HG02885 (cell line): Measurements from ENCODE around the gene CLDN6.

Experiments
- ATAC-seq: cut with Tn5 transposase; IDR thresholded peaks from one replicate; pipeline ENCODE4 v1.9.1; 2021; ENCODE audit warnings: mild to moderate bottlenecking; ENCODE audit not compliant: unreplicated experiment, poor library complexity

Gene CLDN6

GRCh38 chr16:2992383-2993081 lies 25.5 kb downstream of the CLDN6 start:
- ATAC-seq: no peak

- no peak for ATAC-seq
Measured at GRCh38 chr16:2991566-2992261, 26.3 kb downstream of the CLDN6 start.

- ATAC-seq: no peak
Measured at GRCh38 chr16:2990891-2991290, 27.1 kb downstream of the CLDN6 start.

- no peak for ATAC-seq
Measured at GRCh38 chr16:2988590-2989099, 29.3 kb downstream of the CLDN6 start.

- ATAC-seq: no peak
Measured at GRCh38 chr16:2987833-2988232, 30.1 kb downstream of the CLDN6 start.

GRCh38 chr16:2987286-2987685 lies 30.7 kb downstream of the CLDN6 start:
- ATAC-seq: no peak

GRCh38 chr16:2986623-2987188 lies 31.3 kb downstream of the CLDN6 start:
- ATAC-seq: no peak

GRCh38 chr16:2985893-2986355 lies 32.1 kb downstream of the CLDN6 start:
- no peak for ATAC-seq

- ATAC-seq: no peak
Measured at GRCh38 chr16:2985462-2985861, 32.5 kb downstream of the CLDN6 start.

GRCh38 chr16:2983706-2984136 lies 34.3 kb downstream of the CLDN6 start:
- ATAC-seq: peak; percentile 39

- no peak for ATAC-seq
Measured at GRCh38 chr16:2982402-2982801, 35.6 kb downstream of the CLDN6 start.

GRCh38 chr16:2981899-2982250 lies 36.1 kb downstream of the CLDN6 start:
- no peak for ATAC-seq

GRCh38 chr16:2981177-2981898 lies 36.6 kb downstream of the CLDN6 start:
- no peak for ATAC-seq

GRCh38 chr16:2980227-2981176 lies 37.5 kb downstream of the CLDN6 start, which contains the start of gene PKMYT1:
PKMYT1 (minus strand) TSS chr16:2980446; CDS start chr16:2979657, 789 bp downstream.
- peak; percentile 81 for ATAC-seq

- peak; percentile 9 for ATAC-seq
Measured at GRCh38 chr16:2979669-2980226, 38.2 kb downstream of the CLDN6 start.

- no peak for ATAC-seq
Measured at GRCh38 chr16:2977440-2977839, 40.5 kb downstream of the CLDN6 start.

GRCh38 chr16:2976673-2977072 lies 41.3 kb downstream of the CLDN6 start:
- ATAC-seq: no peak

- ATAC-seq: no peak
Measured at GRCh38 chr16:2976201-2976600, 41.8 kb downstream of the CLDN6 start.

- no peak for ATAC-seq
Measured at GRCh38 chr16:2975161-2975795, 42.7 kb downstream of the CLDN6 start.
